B cell (primary cell): ENCODE data around the gene RXFP2. TPM values are rescaled to one million over a fixed set of nuclear protein-coding genes. Genes with fewer than 3 reads are reported as not detected.

Experiments used
- ATAC-seq: fragments of 200-7000 bp; cut with Tn5 transposase; one replicate; pipeline ENCODE4 v1.10.0; 2021; ENCODE audit warnings: low read depth, mild to moderate bottlenecking, moderate number of reproducible peaks, moderate library complexity
- CTCF ChIA-PET: fragments of 350-600 bp; sonication (Branson Sonifier 250); formaldehyde crosslinking; loops from one replicate; lab custom pipeline; 2021; ENCODE audit warnings: antibody characterized with exemption, inconsistent platforms; lab: Charles Lee
- POLR2A ChIA-PET: fragments of 350-600 bp; sonication (Branson Sonifier 250); formaldehyde crosslinking; loops from one replicate; lab custom pipeline; 2021; ENCODE audit warnings: antibody characterized with exemption; lab: Charles Lee
- DNase-seq: peaks from one replicate; pipeline ENCODE4 v3.0.0; 2013
- H2AFZ ChIP-seq: 2 replicates; pipeline ENCODE4 v1.6.1; 2012; ENCODE audit warnings: mild to moderate bottlenecking, low read depth, low read length; ENCODE audit not compliant: insufficient read depth, poor library complexity, severe bottlenecking
- H3K27ac ChIP-seq, 2 donors: 1 replicate in 1 of 2; 2 replicates in 1 of 2; pipeline ENCODE4 v1.5.1; 2012 to 2013; ENCODE audit warnings: low read length in 2 of 2, mild to moderate bottlenecking in 2 of 2, moderate library complexity in 1 of 2
- H3K27me3 ChIP-seq, 4 experiments: fragments of 200-600 bp in 1 of 4; sonication (generic) in 1 of 4; replicated peaks in 1 of 4; 1 replicate in 2 of 4; 2 replicates in 2 of 4; pipeline versions ENCODE4 v1.6.1 to v1.7.0; 2013 to 2016; ENCODE audit warnings: low read length in 3 of 4, mild to moderate bottlenecking in 2 of 4, mixed read lengths in 1 of 4, moderate library complexity in 1 of 4; ENCODE audit not compliant: insufficient read depth in 4 of 4, control insufficient read depth in 3 of 4; ENCODE audit errors: control extremely low read depth in 1 of 4
- H3K36me3 ChIP-seq, 2 experiments: replicated peaks in 1 of 2; 1 replicate in 1 of 2; 2 replicates in 1 of 2; pipeline versions ENCODE4 v1.6.1 to v1.7.1; 2013; ENCODE audit warnings: low read length in 1 of 2; ENCODE audit not compliant: insufficient read depth in 2 of 2, control insufficient read depth in 1 of 2; ENCODE audit errors: control extremely low read depth in 1 of 2, extremely low read depth in 1 of 2
- H3K4me1 ChIP-seq, 2 donors: fragments of 200-600 bp in 1 of 2; sonication (generic) in 1 of 2; 1 replicate in 1 of 2; 2 replicates in 1 of 2; pipeline versions ENCODE4 v1.5.1 to v1.6.1; 2013 to 2017; ENCODE audit warnings: low read length in 2 of 2; ENCODE audit not compliant: control insufficient read depth in 2 of 2, insufficient read depth in 2 of 2
- H3K4me2 ChIP-seq: replicated peaks from 2 replicates; pipeline ENCODE3; 2012; ENCODE audit warnings: mild to moderate bottlenecking, low read depth, low read length; ENCODE audit not compliant: poor library complexity, severe bottlenecking
- H3K4me3 ChIP-seq, 5 experiments: fragments of 200-600 bp in 1 of 5; sonication (generic) in 1 of 5; 1 replicate in 3 of 5; 2 replicates in 2 of 5; pipeline versions ENCODE4 v1.5.1 to v1.7.0; 2011 to 2016; ENCODE audit warnings: low read length in 4 of 5, mild to moderate bottlenecking in 4 of 5, low read depth in 2 of 5, control low read depth in 1 of 5, moderate library complexity in 1 of 5; ENCODE audit not compliant: insufficient read depth in 1 of 5; ENCODE audit errors: control extremely low read depth in 1 of 5, extremely low read depth in 1 of 5
- H3K79me2 ChIP-seq: fragments of 200-600 bp; sonication (generic); one replicate; pipeline ENCODE4 v1.6.0; 2016; ENCODE audit warnings: low read length; ENCODE audit not compliant: control insufficient read depth, insufficient read depth
- H3K9ac ChIP-seq: fragments of 200-600 bp; sonication (generic); 2 replicates; pipeline ENCODE4 v1.6.1; 2017; ENCODE audit warnings: mild to moderate bottlenecking, low read length, moderate library complexity
- H3K9me3 ChIP-seq, 3 donors: one replicate each; pipeline versions ENCODE4 v1.6.1 to v1.7.1; 2013; ENCODE audit warnings: low read length in 2 of 3; ENCODE audit not compliant: control insufficient read depth in 2 of 3, insufficient read depth in 1 of 3; ENCODE audit errors: control extremely low read depth in 1 of 3
- H4K20me1 ChIP-seq: 2 replicates; pipeline ENCODE4 v1.6.0; 2012; ENCODE audit warnings: mild to moderate bottlenecking, low read length; ENCODE audit not compliant: insufficient read depth, control insufficient read depth, poor library complexity, severe bottlenecking
- H3K27ac Mint-ChIP-seq: one replicate; pipeline ENCODE4 v1.8.0; 2021; ENCODE audit warnings: mixed read lengths
- H3K27me3 Mint-ChIP-seq: one replicate; pipeline ENCODE4 v1.8.0; 2021; ENCODE audit warnings: mixed read lengths
- H3K4me1 Mint-ChIP-seq: one replicate; pipeline ENCODE4 v1.8.0; 2021; ENCODE audit warnings: mixed read lengths
- H3K4me3 Mint-ChIP-seq: one replicate; pipeline ENCODE4 v1.8.0; 2021; ENCODE audit warnings: mixed read lengths
- H3K9me3 Mint-ChIP-seq: one replicate; pipeline ENCODE4 v1.8.0; 2022; ENCODE audit warnings: mixed read lengths; ENCODE audit not compliant: insufficient read depth
- CTCF ChIP-seq: fragments of 200-600 bp; IDR thresholded peaks from one replicate; pipeline ENCODE4 v1.8.0; 2022; ENCODE audit warnings: antibody characterized with exemption, mild to moderate bottlenecking
- EZH2 ChIP-seq: IDR thresholded peaks from 2 replicates; pipeline ENCODE4 v1.6.1; 2012; ENCODE audit warnings: borderline replicate concordance, low read depth, mild to moderate bottlenecking, moderate library complexity, low read length; ENCODE audit not compliant: insufficient read depth, poor library complexity, severe bottlenecking
- WGBS: methylation state at CpG from one replicate; pipeline ENCODE4 v1.1.5; 2013; ENCODE audit warnings: missing lambda C conversion rate; ENCODE audit not compliant: insufficient coverage; 5-methylcytosine and 5-hydroxymethylcytosine counted together
- intact Hi-C: fragments of 100-400 bp; cut with micrococcal nuclease; formaldehyde crosslinking; loops from one replicate; pipeline ENCODE4 v1.10.0; 2022
- polyA plus RNA-seq: library from polyadenylated mRNA; depleted of rRNA; stranded (reverse); fragments of >200 nt; gene quantifications from 2 replicates; pipeline ENCODE4 v1.2.3, GENCODE V29; 2012
- total RNA-seq, 2 donors: library from RNA; stranded (reverse); fragments of 120-200 nt in 1 of 2; gene quantifications; 1 replicate in 1 of 2; 2 replicates in 1 of 2; pipeline versions ENCODE4 v1.2.3 to v1.2.4, GENCODE V29; 2013 to 2022

The RXFP2 gene
- total and polyA plus RNA-seq, 2 donors (not counting 1 experiment from before 2014, with no cell fraction given), result not detected

GRCh38 chr13:31722673-31723072 lies 16.7 kb upstream of the RXFP2 start:
- no peak overlapping the region for H3K27ac ChIP-seq
- no peak overlapping the region for H3K27ac Mint-ChIP-seq
- DNase-seq (no peak), ATAC-seq (no peak)
- peaks cover 31% of the 10 kb centered on the region for H3K27me3 Mint-ChIP-seq
- ChIA-PET POLR2A (no interaction called here), CTCF (no interaction called here)
- no peaks in the 10 kb centered on the region for H4K20me1 ChIP-seq
- no peaks in the 10 kb centered on the region for H3K4me1 Mint-ChIP-seq
- WGBS, result 93% methylated on average over 2 of the region's 5 CpGs
- no peaks in the 10 kb centered on the region for H3K27me3 ChIP-seq
- TF ChIP-seq EZH2 (no peak), CTCF (no peak)
- no peak overlapping the region for H3K9ac ChIP-seq
- H3K9me3 Mint-ChIP-seq, result peaks cover 2% of the 10 kb centered on the region
- intact Hi-C loops, result no loop called here
- no peak overlapping the region for H3K4me3 Mint-ChIP-seq
- no peaks in the 10 kb centered on the region for H3K4me1 ChIP-seq
- no peaks in the 10 kb centered on the region for H3K9me3 ChIP-seq
- H2AFZ ChIP-seq, result no peak overlapping the region
- H3K79me2 ChIP-seq, result no peaks in the 10 kb centered on the region
- H3K36me3 ChIP-seq, result no peaks in the 10 kb centered on the region
- H3K4me3 ChIP-seq, result no peak overlapping the region
- H3K4me2 ChIP-seq, result no peak overlapping the region

GRCh38 chr13:31725841-31726240 lies 13.5 kb upstream of the RXFP2 start:
- peaks cover 20% of the 10 kb centered on the region for H3K27me3 Mint-ChIP-seq
- ChIA-PET CTCF (interaction anchor here (0.6 kb wide), 1 partner anchor 15 kb away, joined by 3 read pairs; no protein-coding TSS in a partner anchor), POLR2A (no interaction called here)
- no peaks in the 10 kb centered on the region for H3K4me1 ChIP-seq
- TF ChIP-seq CTCF, result no peak
- no peak for TF ChIP-seq EZH2
- H2AFZ ChIP-seq, result no peak overlapping the region
- H3K9ac ChIP-seq, result no peak overlapping the region
- H3K4me3 ChIP-seq, result no peak overlapping the region
- H3K9me3 Mint-ChIP-seq, result peaks cover 2% of the 10 kb centered on the region
- H4K20me1 ChIP-seq, result no peaks in the 10 kb centered on the region
- no peak overlapping the region for H3K27ac ChIP-seq
- no peak for DNase-seq
- H3K27ac Mint-ChIP-seq, result no peak overlapping the region
- 92% methylated on average over 5 of the region's 5 CpGs for WGBS
- H3K36me3 ChIP-seq, result no peaks in the 10 kb centered on the region
- no peak overlapping the region for H3K4me2 ChIP-seq
- no peak for ATAC-seq
- H3K9me3 ChIP-seq, result no peaks in the 10 kb centered on the region
- H3K27me3 ChIP-seq, result no peaks in the 10 kb centered on the region
- intact Hi-C loops, result no loop called here
- H3K4me3 Mint-ChIP-seq, result no peak overlapping the region
- no peaks in the 10 kb centered on the region for H3K4me1 Mint-ChIP-seq
- H3K79me2 ChIP-seq, result no peaks in the 10 kb centered on the region
